Measurements from ENCODE around the gene TET3.

The TET3 gene

DNA sequence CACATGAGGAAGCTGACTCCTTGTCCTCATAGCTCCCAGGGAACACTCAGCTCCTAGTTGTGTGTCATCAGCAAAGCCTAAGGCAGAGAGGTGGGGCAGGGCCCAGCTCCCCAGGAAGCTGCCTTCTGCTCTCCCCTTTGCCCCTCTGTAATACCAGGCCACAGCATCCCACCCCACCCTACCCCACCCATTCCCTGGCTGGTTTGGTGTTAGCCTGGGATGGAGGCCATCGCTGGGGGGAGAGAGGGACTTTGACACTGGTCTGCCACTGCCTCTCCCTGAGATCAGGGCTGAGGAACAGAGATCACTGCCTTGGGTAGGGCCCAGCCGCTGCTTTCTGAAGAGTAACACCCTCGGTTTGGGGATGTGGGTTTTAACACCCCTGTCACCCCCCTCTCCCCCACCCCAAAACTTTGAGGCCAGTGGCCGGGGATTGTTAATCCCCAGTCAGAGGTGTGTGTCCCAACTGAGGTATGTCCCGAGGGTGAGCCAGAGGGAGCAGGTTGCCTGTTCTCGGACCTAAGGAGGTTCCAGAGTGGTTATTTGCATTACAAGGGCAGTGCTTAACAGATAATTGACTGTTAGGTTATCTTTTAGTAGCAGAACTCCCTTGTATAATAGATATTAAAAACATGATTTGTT lies 41.4 kb downstream of the TET3 start:
- no peaks in the 10 kb centered on the region for H3K9me3 ChIP-seq
- no peaks in the 10 kb centered on the region for H3K36me3 ChIP-seq
- H3K4me1 ChIP-seq: no peaks in the 10 kb centered on the region
- TF ChIP-seq CTCF (IDR thresholded peaks at IDR 0.05): no peak
- intact Hi-C loops (cut with DNase I; ENCODE audit: low total_unique reads): no loop called here
- no peaks in the 10 kb centered on the region for H3K27me3 ChIP-seq
- H3K27ac ChIP-seq: no peak overlapping the region
- H3K4me3 ChIP-seq: no peak overlapping the region
- DNase-seq: no peak

- H3K36me3 ChIP-seq: no peaks in the 10 kb centered on the region
- H3K27ac ChIP-seq: no peak overlapping the region
- H3K4me3 ChIP-seq: no peak overlapping the region
- TF ChIP-seq CTCF (IDR thresholded peaks at IDR 0.05): no peak
- no peak for DNase-seq
- H3K27me3 ChIP-seq: no peaks in the 10 kb centered on the region
- H3K9me3 ChIP-seq: no peaks in the 10 kb centered on the region
- no peaks in the 10 kb centered on the region for H3K4me1 ChIP-seq
- intact Hi-C loops (cut with DNase I; ENCODE audit: low total_unique reads): no loop called here
Measured at GRCh38 chr2:74026687-74027241, 42.1 kb downstream of the TET3 start.

DNA sequence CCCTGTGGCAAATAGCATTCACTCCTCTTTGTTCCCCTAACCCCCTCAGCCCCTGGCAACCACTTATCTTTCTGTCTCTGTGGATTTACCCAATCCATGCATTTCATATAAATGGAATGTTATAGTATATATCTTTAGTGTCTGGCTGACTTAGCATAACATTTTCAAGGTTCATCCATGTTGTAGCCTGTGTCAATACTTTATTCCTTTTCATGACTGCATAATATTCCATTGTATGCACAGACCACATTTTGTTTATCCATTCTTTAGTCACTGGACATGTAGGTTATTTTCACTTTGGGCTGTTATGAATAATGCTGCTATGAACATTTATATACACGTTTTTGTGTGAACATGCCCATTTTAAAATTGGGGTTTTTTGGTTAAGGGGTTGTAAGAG lies 42.8 kb downstream of the TET3 start:
- H3K4me3 ChIP-seq: no peak overlapping the region
- H3K9me3 ChIP-seq: no peaks in the 10 kb centered on the region
- peaks cover 0 to 6% (median 0%) of the 10 kb centered on the region in 4 donors for H3K4me1 ChIP-seq
- H3K36me3 ChIP-seq: no peaks in the 10 kb centered on the region
- no peak for DNase-seq
- TF ChIP-seq CTCF (IDR thresholded peaks at IDR 0.05): no peak
- no peak overlapping the region for H3K27ac ChIP-seq
- intact Hi-C loops (cut with DNase I; ENCODE audit: low total_unique reads): no loop called here
- no peaks in the 10 kb centered on the region for H3K27me3 ChIP-seq

DNA sequence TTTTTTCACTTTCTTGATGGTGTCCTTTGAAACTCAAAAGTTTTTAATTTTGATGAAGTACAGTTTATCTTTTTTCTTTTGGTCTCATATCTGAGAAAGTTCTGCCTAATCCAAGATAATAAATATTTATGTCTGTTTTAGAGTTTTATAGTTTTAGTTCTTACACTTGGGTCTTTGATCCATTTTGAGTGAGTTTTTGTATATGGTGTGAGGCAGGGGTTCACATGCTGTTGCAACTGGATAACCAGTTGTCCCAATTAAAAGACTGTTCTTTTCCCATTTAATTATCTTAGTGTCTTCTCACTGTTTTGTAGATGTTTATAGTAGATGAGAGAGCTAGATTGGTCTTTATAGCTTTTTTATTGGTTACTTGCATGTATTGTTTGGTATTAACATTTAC lies 43.6 kb downstream of the TET3 start:
- TF ChIP-seq CTCF (IDR thresholded peaks at IDR 0.05): no peak
- no peak overlapping the region for H3K4me3 ChIP-seq
- intact Hi-C loops (cut with DNase I; ENCODE audit: low total_unique reads): no loop called here
- H3K27ac ChIP-seq: no peak overlapping the region
- no peaks in the 10 kb centered on the region for H3K9me3 ChIP-seq
- no peak for DNase-seq
- H3K27me3 ChIP-seq: no peaks in the 10 kb centered on the region
- peaks cover 0 to 10% (median 0%) of the 10 kb centered on the region in 4 donors for H3K4me1 ChIP-seq
- H3K36me3 ChIP-seq: no peaks in the 10 kb centered on the region

- Histone ChIP-seq H3K27ac (no peak overlapping the region), H3K36me3 (no peaks in the 10 kb centered on the region), H3K27me3 (no peaks in the 10 kb centered on the region), H3K4me1 (peaks cover 0 to 10% (median 0%) of the 10 kb centered on the region in 4 donors), H3K4me3 (no peak overlapping the region), H3K9me3 (no peaks in the 10 kb centered on the region)
- no peak for TF ChIP-seq CTCF (IDR thresholded peaks at IDR 0.05)
- intact Hi-C loops (cut with DNase I; ENCODE audit: low total_unique reads): no loop called here
- no peak for DNase-seq
Measured at GRCh38 chr2:74028741-74029140, 44.0 kb downstream of the TET3 start.
